Hepatocyte (in vitro differentiated cells): ENCODE data around the gene HYI.

Experiments
- CTCF ChIP-seq: fragments of 200-600 bp; sonication (generic); IDR thresholded peaks from 2 replicates; pipeline ENCODE4 v1.5.1; 2016; ENCODE audit warnings: antibody characterized with exemption, mild to moderate bottlenecking; ENCODE audit not compliant: poor library complexity
- EZH2 ChIP-seq: fragments of 200-600 bp; sonication (generic); IDR thresholded peaks from 2 replicates; pipeline ENCODE4 v1.6.1; 2016; ENCODE audit warnings: antibody characterized with exemption, mild to moderate bottlenecking, borderline replicate concordance
- EZH2phosphoT487 ChIP-seq: fragments of 200-600 bp; sonication (generic); IDR thresholded peaks from one replicate; pipeline ENCODE4 v1.6.1; 2018; ENCODE audit warnings: antibody characterized with exemption, mild to moderate bottlenecking, low read depth, moderate library complexity; ENCODE audit not compliant: unreplicated experiment, severe bottlenecking

- TF ChIP-seq CTCF: no peak
- TF ChIP-seq EZH2: no peak
- TF ChIP-seq EZH2phosphoT487: no peak
These were observed 28.7 kb downstream of the HYI start for GRCh38 chr1:43425045-43425444.
